Activated T-cell treated with anti-CD3 and anti-CD28 coated beads, Interleukin-2, amount 50 U/mL, for 72 hours (primary cell): ENCODE measurements around the gene DNAH10. TPM values are rescaled to one million over a fixed set of nuclear protein-coding genes. Genes with fewer than 3 reads are reported as not detected.

Experiments used
- ATAC-seq, 2 donors: fragments of 150-1000 bp; cut with Tn5 transposase; replicated peaks in 1 of 2; 2 replicates each; pipeline ENCODE4 v1.10.0; 2021; ENCODE audit warnings: moderate library complexity in 2 of 2, mild to moderate bottlenecking in 1 of 2
- DNase-seq, 2 donors: peaks; one replicate each; pipeline ENCODE4 v3.0.0; 2021 to 2022; ENCODE audit warnings: mixed read lengths in 1 of 2
- H3K27ac Mint-ChIP-seq: one replicate; pipeline ENCODE4 v1.8.0; 2022; ENCODE audit warnings: mild to moderate bottlenecking, moderate library complexity, mixed read lengths
- H3K27me3 Mint-ChIP-seq: one replicate; pipeline ENCODE4 v1.8.0; 2022; ENCODE audit warnings: low read depth, mixed read lengths
- H3K36me3 Mint-ChIP-seq, 2 donors: one replicate each; pipeline ENCODE4 v1.8.0; 2022; ENCODE audit warnings: mixed read lengths in 2 of 2, mild to moderate bottlenecking in 1 of 2; ENCODE audit not compliant: insufficient read depth in 2 of 2
- H3K4me1 Mint-ChIP-seq: one replicate; pipeline ENCODE4 v1.8.0; 2022; ENCODE audit warnings: low read depth, mixed read lengths
- H3K4me3 Mint-ChIP-seq, 2 donors: one replicate each; pipeline ENCODE4 v1.8.0; 2022; ENCODE audit warnings: mild to moderate bottlenecking in 2 of 2, mixed read lengths in 2 of 2, moderate library complexity in 2 of 2
- H3K9me3 Mint-ChIP-seq, 2 donors: one replicate each; pipeline ENCODE4 v1.8.0; 2022; ENCODE audit warnings: mixed read lengths in 2 of 2
- total RNA-seq, 2 donors: library from RNA; stranded (reverse); gene quantifications; one replicate each; pipeline ENCODE4 v1.2.3, GENCODE V29; 2022

The DNAH10 gene
- total RNA-seq, 2 donors from 2014 or later, result 0.44 to 0.46 TPM

- Mint-ChIP-seq H3K4me1 (no peaks in the 10 kb centered on the region), H3K27ac (no peak overlapping the region), H3K4me3 (no peak overlapping the region), H3K9me3 (no peaks in the 10 kb centered on the region), H3K27me3 (no peaks in the 10 kb centered on the region), H3K36me3 (no peaks in the 10 kb centered on the region)
- ATAC-seq, result no peak
- DNase-seq, result no peak
Observed at GRCh38 chr12:123860377-123860776, 98.3 kb downstream of the DNAH10 start.

- Mint-ChIP-seq H3K9me3 (no peaks in the 10 kb centered on the region), H3K4me3 (no peak overlapping the region), H3K36me3 (no peaks in the 10 kb centered on the region), H3K4me1 (no peaks in the 10 kb centered on the region), H3K27me3 (no peaks in the 10 kb centered on the region), H3K27ac (no peak overlapping the region)
- no peak for ATAC-seq
- DNase-seq, result no peak
Observed at GRCh38 chr12:123861392-123861791, 99.3 kb downstream of the DNAH10 start.

- no peaks in the 10 kb centered on the region for H3K9me3 Mint-ChIP-seq
- no peak overlapping the region for H3K27ac Mint-ChIP-seq
- no peak for ATAC-seq
- no peaks in the 10 kb centered on the region for H3K4me1 Mint-ChIP-seq
- no peaks in the 10 kb centered on the region for H3K27me3 Mint-ChIP-seq
- H3K4me3 Mint-ChIP-seq, result no peak overlapping the region
- H3K36me3 Mint-ChIP-seq, result no peaks in the 10 kb centered on the region
- DNase-seq, result no peak
Observed at GRCh38 chr12:123867141-123867540, 105.0 kb downstream of the DNAH10 start.

GRCh38 chr12:123868791-123869190 lies 106.7 kb downstream of the DNAH10 start:
- H3K4me3 Mint-ChIP-seq, result no peak overlapping the region
- no peaks in the 10 kb centered on the region for H3K4me1 Mint-ChIP-seq
- no peaks in the 10 kb centered on the region for H3K27me3 Mint-ChIP-seq
- no peaks in the 10 kb centered on the region for H3K36me3 Mint-ChIP-seq
- no peaks in the 10 kb centered on the region for H3K9me3 Mint-ChIP-seq
- ATAC-seq (no peak), DNase-seq (no peak)
- no peak overlapping the region for H3K27ac Mint-ChIP-seq

GRCh38 chr12:123873793-123874192 lies 111.7 kb downstream of the DNAH10 start:
- Mint-ChIP-seq H3K4me3 (no peak overlapping the region), H3K36me3 (no peaks in the 10 kb centered on the region), H3K4me1 (no peaks in the 10 kb centered on the region), H3K9me3 (no peaks in the 10 kb centered on the region), H3K27me3 (peaks cover 7% of the 10 kb centered on the region), H3K27ac (no peak overlapping the region)
- DNase-seq, result no peak
- ATAC-seq, result no peak

- no peaks in the 10 kb centered on the region for H3K36me3 Mint-ChIP-seq
- H3K4me1 Mint-ChIP-seq, result no peaks in the 10 kb centered on the region
- DNase-seq, result no peak
- H3K27me3 Mint-ChIP-seq, result peaks cover 12% of the 10 kb centered on the region
- no peaks in the 10 kb centered on the region for H3K9me3 Mint-ChIP-seq
- H3K4me3 Mint-ChIP-seq, result no peak overlapping the region
- ATAC-seq, result no peak
- H3K27ac Mint-ChIP-seq, result no peak overlapping the region
Observed at GRCh38 chr12:123877968-123878367, 115.9 kb downstream of the DNAH10 start.

- Mint-ChIP-seq H3K36me3 (no peaks in the 10 kb centered on the region), H3K4me3 (no peak overlapping the region), H3K27ac (no peak overlapping the region), H3K9me3 (no peaks in the 10 kb centered on the region), H3K4me1 (no peaks in the 10 kb centered on the region), H3K27me3 (peaks cover 12% of the 10 kb centered on the region)
- ATAC-seq, result no peak
- no peak for DNase-seq
Observed at GRCh38 chr12:123879101-123879500, 117.0 kb downstream of the DNAH10 start.

- DNase-seq, result no peak
- H3K27ac Mint-ChIP-seq, result no peak overlapping the region
- no peak for ATAC-seq
- H3K4me1 Mint-ChIP-seq, result no peaks in the 10 kb centered on the region
- no peaks in the 10 kb centered on the region for H3K9me3 Mint-ChIP-seq
- H3K36me3 Mint-ChIP-seq, result no peaks in the 10 kb centered on the region
- peaks cover 6% of the 10 kb centered on the region for H3K27me3 Mint-ChIP-seq
- no peak overlapping the region for H3K4me3 Mint-ChIP-seq
Observed at GRCh38 chr12:123879691-123880090, 117.6 kb downstream of the DNAH10 start.

- no peak overlapping the region for H3K27ac Mint-ChIP-seq
- no peak overlapping the region for H3K4me3 Mint-ChIP-seq
- no peaks in the 10 kb centered on the region for H3K36me3 Mint-ChIP-seq
- no peaks in the 10 kb centered on the region for H3K9me3 Mint-ChIP-seq
- DNase-seq, result no peak
- peaks cover 14% of the 10 kb centered on the region for H3K27me3 Mint-ChIP-seq
- H3K4me1 Mint-ChIP-seq, result no peaks in the 10 kb centered on the region
- ATAC-seq, result no peak
Observed at GRCh38 chr12:123882161-123882705, 120.1 kb downstream of the DNAH10 start.

- no peaks in the 10 kb centered on the region for H3K9me3 Mint-ChIP-seq
- H3K4me3 Mint-ChIP-seq, result no peak overlapping the region
- H3K27ac Mint-ChIP-seq, result no peak overlapping the region
- no peaks in the 10 kb centered on the region for H3K4me1 Mint-ChIP-seq
- ATAC-seq (no peak), DNase-seq (no peak)
- no peaks in the 10 kb centered on the region for H3K36me3 Mint-ChIP-seq
- H3K27me3 Mint-ChIP-seq, result peaks cover 18% of the 10 kb centered on the region
Observed at GRCh38 chr12:123886258-123886657, 124.2 kb downstream of the DNAH10 start.

GRCh38 chr12:123886931-123887582 lies 125.0 kb downstream of the DNAH10 start:
- H3K36me3 Mint-ChIP-seq, result no peaks in the 10 kb centered on the region
- no peaks in the 10 kb centered on the region for H3K4me1 Mint-ChIP-seq

GRCh38 chr12:123888989-123889388 lies 126.9 kb downstream of the DNAH10 start:
- H3K4me3 Mint-ChIP-seq, result no peak overlapping the region
- no peaks in the 10 kb centered on the region for H3K4me1 Mint-ChIP-seq
- H3K9me3 Mint-ChIP-seq, result no peaks in the 10 kb centered on the region
- peaks cover 25% of the 10 kb centered on the region for H3K27me3 Mint-ChIP-seq
- no peaks in the 10 kb centered on the region for H3K36me3 Mint-ChIP-seq
- no peak for ATAC-seq
- DNase-seq, result no peak
- no peak overlapping the region for H3K27ac Mint-ChIP-seq

More at GRCh38 chr12:123886931-123887582, 125.0 kb downstream of the DNAH10 start:
- Mint-ChIP-seq H3K27me3 (peaks cover 25% of the 10 kb centered on the region), H3K9me3 (no peaks in the 10 kb centered on the region), H3K4me3 (no peak overlapping the region), H3K27ac (no peak overlapping the region)
- DNase-seq, result no peak
- ATAC-seq, result no peak

GRCh38 chr12:123889848-123890535 lies 127.9 kb downstream of the DNAH10 start:
- Mint-ChIP-seq H3K27ac (no peak overlapping the region), H3K9me3 (no peaks in the 10 kb centered on the region), H3K36me3 (no peaks in the 10 kb centered on the region), H3K4me1 (no peaks in the 10 kb centered on the region), H3K27me3 (peaks cover 25% of the 10 kb centered on the region), H3K4me3 (no peak overlapping the region)
- no peak for DNase-seq
- ATAC-seq, result no peak

GRCh38 chr12:123890536-123890902 lies 128.4 kb downstream of the DNAH10 start:
- DNase-seq (no peak), ATAC-seq (no peak)
- no peaks in the 10 kb centered on the region for H3K36me3 Mint-ChIP-seq
- H3K9me3 Mint-ChIP-seq, result no peaks in the 10 kb centered on the region
- H3K4me3 Mint-ChIP-seq, result no peak overlapping the region
- no peaks in the 10 kb centered on the region for H3K4me1 Mint-ChIP-seq
- no peak overlapping the region for H3K27ac Mint-ChIP-seq
- H3K27me3 Mint-ChIP-seq, result peaks cover 25% of the 10 kb centered on the region
